HG02852 (cell line): ENCODE results near the gene DUSP28.
"Not testable (repeated sequence)": the region's sequence is repeated elsewhere in the genome, so short reads cannot be mapped to it uniquely, and the experiment has no call there.

Source experiments
- ATAC-seq: cut with Tn5 transposase; IDR thresholded peaks from one replicate; pipeline ENCODE4 v1.9.1; 2021; ENCODE audit warnings: mild to moderate bottlenecking, moderate library complexity; ENCODE audit not compliant: unreplicated experiment

DUSP28 gene

DNA sequence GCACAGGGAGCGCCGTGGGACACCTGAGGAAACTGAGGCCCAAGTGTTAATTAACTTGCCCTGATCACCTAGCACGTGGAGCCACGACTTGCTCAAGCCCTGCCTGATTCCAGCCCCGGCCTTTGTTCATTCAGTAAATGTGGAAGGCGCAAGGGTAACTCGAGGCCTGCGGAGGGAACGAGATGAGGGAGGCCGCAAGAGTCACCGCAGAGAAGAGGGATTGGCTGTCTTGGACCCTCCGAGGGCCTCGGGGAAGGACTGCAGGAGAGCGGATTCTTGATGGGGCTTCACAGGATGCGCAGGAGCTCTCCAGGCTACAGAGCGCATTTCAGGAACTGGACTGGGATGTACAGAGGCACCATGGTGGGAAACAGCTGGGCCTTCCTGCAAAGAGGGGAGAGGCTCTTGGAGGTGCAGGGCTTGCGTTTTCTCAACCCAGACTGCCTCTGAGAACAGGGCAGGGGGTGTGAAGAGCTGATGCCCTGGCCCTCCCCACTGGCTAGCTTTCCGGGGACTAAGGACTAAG lies 1.9 kb upstream of the DUSP28 start:
- ATAC-seq = no peak

DNA sequence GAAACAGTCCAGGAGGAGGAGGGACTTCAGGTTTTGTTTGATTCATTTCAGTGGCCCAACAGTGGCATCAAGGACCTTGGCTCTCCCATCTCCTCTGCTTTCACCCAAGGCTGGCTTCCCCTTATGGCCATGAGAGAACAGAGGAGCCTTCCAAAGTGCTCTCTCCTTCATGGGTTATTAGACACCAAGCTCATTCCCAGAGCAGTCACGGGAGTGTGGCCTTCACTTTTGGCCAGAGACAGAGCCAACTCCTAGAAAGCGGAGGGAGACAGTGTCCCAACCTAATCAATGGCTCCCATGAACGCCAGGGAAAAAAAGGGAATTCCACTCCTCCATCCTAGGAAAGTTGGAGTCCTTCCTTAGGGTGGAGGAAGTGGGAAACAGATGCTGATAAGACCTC lies 871 bp upstream of the DUSP28 start:
- no peak for ATAC-seq

DNA sequence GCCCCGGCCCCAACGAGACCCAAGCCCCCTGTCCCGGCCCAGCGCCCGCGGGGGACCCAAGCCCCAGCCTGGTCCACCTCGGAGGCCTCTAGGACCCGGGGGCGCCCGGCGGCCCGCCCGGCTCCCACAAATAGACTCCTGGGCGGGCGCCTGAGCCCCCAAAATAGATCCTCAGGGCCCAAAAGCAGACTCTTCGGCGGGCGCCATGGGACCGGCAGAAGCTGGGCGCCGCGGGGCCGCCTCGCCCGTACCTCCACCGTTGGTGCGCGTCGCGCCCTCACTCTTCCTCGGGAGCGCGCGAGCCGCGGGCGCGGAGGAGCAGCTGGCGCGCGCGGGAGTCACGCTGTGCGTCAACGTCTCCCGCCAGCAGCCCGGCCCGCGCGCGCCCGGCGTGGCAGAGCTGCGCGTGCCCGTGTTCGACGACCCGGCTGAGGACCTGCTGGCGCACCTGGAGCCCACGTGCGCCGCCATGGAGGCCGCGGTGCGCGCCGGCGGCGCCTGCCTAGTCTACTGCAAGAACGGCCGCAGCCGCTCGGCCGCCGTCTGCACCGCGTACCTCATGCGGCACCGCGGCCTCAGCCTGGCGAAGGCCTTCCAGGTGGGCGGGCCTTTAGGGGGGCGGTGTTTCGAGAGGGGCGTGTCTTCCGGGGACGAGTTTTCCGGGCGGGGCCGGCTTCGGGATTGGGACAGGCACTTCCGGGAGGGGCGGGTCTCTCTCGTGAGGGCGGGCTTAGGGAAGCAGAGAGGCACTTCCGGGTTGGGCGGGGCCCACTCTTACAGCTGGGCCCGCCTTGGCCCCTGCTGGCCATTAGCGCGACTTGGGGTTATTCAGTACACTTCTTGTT lies 545 bp downstream of the DUSP28 start:
- ATAC-seq = peak; percentile 54

DNA sequence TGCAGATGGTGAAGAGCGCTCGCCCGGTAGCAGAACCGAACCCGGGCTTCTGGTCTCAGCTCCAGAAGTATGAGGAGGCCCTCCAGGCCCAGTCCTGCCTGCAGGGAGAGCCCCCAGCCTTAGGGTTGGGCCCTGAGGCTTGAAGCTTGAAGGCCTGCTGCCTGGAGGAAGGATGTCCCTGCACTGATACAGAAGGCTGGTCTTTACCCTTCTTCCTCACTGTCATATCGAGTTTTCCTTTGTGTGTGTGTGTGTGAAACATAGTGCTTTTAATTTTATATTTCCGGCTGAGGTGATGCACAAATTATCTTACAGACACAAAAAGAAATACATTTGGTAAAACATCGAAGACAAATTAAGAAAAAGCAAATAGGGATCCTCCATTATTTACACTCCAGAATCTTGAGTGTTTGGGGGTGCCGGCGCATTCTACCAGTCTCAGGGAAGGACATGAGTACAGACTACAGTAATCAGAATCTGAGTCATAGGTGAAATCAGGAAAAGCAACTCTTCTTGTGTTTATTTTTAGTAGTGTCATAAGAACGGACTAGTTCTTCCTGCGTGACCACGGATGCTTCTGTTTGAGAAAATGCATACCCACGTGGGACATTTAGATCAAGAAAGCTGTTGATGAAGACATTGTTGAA lies 1.3 kb downstream of the DUSP28 start:
- peak; percentile 2 for ATAC-seq

DNA sequence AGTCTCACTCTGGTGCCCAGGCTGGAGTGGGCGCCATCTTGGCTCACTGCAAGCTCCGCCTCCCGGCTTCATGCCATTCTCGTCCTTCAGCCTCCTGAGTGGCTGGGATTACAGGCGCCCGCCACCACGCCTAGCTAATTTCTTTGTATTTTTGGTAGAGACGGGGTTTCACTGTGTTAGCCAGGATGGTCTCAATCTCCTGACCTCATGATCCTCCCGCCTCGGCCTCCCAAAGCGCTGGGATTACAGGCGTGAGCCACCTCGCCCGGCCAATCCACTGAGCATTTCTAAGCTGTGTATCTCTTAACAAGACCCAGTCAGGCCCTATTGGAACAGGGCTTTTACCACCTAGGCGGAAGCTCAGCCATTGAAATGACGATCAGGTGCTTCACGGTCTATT lies 3.1 kb downstream of the DUSP28 start:
- ATAC-seq = not testable (repeated sequence)

DNA sequence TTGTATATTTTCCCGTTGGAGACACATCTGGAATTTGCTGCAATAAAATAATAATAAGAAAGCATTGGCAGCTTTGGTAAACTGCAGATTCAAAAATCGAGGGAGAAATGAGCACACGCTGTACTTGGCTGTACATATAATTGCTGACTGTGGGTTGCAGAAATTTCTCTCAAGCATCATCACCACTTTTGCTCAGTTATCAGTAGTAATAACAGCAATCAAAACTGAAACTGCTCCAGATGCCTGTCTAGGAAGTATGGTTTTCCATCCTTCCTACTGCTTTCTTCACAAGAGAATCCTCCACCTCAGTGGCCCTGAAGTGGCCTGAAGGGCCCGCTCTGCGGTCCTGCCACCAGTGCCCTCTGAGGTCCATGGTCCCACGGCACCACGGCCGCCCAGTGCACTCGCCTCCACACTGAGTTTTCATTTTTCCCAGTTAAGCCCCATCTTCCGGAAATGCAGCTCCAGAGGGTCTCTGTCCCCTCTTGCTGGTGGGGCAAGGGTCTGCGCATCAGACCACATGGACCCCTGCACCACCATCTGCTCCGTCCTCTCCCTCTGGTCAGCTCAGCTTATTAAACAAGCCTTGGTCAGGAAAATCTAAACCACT lies 3.9 kb downstream of the DUSP28 start:
- no peak for ATAC-seq

DNA sequence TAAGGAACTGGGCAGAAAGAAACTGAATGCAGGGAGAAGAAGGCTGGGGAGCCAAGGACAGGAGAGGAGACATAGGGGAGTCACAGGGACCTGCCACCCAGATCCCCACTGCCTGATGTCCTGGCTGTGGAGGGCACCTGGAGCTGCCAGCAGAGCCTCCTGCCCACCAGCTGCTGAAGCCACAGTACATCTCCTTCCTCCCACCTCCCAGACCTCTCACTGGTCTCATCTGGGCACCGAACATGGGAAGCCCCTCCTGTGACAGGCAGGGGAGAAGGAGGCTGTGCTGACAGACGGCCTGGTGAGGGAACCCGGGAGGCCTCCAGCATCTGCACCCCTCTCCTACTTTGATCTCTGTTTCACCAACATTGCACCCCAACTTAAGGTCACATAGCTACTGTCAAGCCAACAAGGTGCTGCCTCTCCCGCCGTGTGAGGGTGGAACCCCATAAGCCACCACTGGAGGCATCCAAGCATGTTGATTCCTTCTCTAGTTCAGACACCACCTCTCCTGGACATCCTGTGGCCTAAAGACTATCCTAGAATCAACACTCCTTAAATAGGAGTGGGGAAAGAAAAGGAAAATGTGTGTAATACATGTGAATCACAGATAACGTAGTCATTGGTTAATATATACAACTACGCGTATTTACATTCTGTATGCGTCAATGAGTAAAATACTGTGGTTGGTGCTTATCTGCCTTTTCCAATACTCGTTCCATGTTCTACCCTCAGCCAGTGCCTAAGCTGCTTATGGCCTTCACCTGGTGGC lies 4.6 kb downstream of the DUSP28 start:
- no peak for ATAC-seq

DNA sequence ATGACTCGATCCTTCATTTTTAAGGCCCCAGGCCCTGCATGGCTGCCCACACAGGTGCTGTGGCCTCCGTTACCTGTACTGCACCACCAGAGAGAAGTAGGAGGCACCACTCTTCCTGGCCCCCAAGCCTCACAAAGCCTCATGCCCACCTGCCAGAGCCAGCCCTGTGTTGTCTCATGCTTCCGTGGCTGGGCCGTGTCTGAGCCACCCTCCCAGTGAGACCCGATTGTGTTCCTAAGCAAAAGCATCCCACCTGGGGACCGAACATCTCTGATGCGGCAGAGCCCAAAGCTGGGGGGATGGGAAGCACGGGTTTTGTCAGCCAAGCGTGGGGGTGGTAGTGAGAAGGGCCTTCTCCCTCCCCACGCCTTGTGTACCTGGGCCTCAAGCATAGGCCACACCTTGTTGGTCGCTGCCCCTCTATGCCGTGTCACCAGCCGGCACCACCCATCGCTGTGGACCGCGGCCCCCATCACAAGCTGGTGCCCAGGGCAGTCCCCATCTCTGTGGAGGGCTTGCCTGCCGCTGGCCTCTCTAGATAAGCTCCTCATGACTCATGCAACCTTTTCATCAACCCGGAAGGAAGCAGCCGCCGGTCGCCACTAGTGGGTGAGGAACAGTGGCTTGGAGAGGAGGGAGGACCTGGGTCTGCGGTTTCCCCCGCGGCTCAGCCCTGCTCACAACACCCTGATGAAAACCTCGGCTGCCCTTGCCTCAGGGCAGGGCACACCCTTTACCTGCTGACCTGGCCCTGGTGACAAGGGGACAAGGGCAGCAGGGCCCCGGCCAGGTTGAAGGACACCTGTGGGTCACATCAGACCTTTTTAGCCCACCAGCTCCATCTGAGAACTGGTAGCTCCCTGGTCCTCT lies 5.4 kb downstream of the DUSP28 start:
- ATAC-seq = peak; percentile 32

DNA sequence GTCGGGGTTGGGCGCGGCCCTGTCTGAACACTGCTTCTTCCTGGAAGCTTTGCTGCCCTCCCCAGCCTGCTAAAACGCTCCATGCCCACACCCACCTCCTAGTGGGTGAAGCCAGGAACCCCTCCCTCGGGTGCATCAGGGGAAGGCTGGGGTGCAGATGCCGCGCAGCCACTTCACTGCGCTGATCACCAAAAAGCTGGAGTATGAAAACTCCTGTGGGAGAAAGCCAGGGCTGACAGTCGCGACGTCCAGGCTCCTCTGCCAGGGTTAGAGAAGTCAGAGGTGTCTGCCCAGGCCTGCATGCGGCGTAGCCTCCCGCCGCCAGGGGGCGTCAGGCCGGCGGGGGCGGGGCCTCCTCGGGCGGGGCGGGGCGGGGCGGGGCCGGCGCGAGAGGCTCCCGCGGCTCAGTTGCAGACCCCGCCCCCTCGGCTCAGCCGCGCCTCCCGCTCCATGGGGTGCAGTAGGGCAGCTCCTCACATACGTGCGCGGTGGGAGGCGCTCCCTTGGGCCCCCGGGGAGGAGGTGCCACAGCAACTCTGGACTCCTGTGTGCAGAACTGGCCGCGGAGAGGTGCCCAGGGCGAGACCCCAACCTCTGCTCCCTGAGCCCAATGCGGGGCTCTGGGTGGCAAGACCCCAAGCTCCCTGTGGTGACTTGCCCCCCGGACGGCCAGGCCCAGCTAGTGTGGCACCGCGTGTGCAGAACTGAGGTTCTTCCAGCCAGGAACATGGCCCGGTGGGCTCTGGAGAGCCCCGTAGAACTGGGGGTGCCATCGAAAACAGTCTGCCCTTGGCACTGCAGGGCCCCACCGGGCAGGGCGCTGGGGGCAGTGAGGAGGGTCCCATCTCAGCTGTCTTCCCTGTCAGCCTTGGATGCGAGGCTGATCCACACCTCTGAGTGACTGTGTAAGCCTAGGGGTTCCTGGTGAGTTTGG lies 6.3 kb downstream of the DUSP28 start:
- peak; percentile 53 for ATAC-seq

DNA sequence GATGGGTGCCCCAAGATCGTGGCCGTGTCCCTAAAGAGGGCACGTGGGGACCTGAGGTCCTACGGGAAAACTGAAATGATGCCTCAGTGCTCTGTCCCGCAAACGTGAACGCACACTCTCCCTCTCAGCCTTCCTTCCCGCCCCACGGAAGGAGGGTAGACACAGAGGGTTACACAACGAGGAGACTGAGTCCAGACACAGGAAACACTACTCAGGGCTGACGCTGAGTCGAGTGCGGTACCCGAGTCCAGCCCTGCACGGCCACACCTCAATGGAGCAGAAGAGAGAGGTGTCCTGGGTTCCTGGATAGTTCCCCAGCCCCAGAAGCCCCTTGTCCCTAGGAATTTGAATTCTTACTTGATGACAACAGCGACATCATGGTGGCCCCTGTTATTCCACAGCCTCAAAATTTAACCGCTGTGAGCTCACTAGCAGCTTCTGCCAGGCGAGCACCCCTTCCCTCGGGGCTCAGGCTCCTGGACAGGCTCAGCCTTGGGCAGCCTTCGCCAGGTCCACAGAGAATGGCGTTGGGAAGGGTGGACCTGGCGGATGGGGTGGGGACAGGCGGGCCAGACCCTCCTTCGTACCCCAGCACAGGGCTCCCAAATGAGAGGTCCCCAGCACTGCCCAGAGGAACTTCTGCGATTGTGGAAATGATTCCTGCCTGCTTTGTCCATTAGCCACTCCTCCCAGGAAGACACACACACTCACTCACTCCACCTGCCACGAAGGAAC lies 7.1 kb downstream of the DUSP28 start:
- no peak for ATAC-seq

DNA sequence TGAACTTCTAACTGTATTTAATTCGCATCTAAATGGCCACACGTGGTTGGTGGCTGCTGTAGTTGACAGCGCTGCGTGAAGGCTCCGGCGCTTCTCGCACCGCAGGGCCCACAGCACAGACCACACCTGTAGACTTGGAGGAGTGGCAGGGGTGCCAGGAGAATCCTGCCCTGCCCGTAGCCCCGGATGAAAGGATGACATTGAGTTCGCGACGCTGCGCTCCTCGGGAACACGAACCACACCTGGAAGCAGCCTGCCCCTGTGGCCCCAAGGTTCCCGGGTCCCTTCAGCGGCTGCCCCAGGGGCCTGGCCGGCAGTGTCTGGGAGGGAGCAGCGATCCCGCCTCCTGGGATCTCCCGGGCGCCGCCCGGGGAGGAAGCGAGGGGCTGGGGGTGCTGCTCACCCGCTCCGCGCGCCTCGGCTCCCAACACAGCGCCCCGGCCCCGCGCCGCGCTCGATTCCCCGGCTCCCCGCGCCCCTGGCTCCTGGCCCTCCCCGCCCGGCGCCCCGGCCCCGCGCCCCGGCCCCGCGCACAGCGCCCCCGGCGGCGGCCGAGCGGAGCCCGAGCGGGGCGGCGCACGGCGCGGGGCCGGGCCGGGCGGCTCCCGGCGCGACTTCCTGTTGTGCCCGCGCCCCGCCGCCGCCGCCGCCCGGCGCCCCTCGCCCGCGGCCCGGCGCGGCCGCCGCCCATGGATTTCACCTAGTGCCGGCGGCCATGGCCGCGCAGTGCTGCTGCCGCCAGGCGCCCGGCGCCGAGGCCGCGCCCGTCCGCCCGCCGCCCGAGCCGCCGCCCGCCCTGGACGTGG lies 7.9 kb downstream of the DUSP28 start, which contains the start of gene RNPEPL1:
RNPEPL1 (plus strand) TSS at position 613 of the 806 bp plus-strand sequence; CDS start at position 716, 103 bp downstream.
- peak; percentile 31 for ATAC-seq

DNA sequence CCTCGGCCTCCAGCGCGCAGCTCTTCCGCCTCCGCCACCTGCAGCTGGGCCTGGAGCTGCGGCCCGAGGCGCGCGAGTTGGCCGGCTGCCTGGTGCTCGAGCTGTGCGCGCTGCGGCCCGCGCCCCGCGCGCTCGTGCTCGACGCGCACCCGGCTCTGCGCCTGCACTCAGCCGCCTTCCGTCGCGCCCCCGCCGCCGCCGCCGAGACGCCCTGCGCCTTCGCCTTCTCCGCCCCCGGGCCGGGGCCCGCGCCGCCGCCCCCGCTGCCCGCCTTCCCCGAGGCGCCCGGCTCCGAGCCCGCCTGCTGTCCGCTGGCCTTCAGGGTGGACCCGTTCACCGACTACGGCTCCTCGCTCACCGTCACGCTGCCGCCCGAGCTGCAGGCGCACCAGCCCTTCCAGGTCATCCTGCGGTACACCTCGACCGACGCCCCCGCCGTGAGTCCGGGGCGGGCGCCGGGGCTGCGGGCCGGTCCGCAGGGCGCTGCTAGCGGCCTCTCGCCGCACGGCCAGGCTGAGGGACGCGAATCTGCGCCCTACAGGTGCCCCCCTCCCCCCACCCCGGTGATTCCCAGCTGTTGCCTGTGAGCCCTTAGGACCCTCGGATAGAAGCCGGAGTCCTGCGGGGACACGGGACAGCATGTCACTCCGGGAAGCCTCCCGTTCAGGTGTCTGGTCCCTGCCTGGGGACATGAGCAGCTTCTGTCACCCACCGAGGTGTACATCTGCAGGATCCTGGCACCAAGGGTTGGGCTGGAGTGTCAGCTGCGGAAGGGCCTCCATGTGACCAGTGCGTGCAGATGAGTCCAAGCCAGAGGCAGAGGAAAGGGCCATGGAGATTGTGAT lies 8.7 kb downstream of the DUSP28 start:
- peak; percentile 16 for ATAC-seq

DNA sequence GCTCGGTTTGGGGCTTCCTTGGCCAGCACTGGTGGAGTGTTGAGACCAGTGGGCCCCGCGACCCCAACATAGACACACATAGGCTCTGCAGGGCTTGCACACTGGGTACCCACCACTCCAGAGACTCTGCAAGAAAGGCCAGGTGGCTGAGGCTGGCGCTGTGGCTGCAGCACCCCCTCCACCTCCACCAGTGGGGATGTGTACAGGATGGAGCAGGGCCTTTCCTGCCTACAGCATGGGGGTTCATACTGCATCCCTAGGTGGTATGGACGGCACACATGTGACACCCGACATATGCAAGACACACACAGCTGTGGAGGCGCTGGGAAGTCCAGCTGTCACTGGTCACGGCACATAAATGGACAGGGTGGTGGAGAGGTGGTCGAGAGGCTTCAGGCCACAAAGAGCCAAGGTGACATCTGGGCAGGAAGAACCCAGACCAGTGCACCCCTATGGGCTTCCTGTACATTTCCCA lies 9.4 kb downstream of the DUSP28 start:
- no peak for ATAC-seq

DNA sequence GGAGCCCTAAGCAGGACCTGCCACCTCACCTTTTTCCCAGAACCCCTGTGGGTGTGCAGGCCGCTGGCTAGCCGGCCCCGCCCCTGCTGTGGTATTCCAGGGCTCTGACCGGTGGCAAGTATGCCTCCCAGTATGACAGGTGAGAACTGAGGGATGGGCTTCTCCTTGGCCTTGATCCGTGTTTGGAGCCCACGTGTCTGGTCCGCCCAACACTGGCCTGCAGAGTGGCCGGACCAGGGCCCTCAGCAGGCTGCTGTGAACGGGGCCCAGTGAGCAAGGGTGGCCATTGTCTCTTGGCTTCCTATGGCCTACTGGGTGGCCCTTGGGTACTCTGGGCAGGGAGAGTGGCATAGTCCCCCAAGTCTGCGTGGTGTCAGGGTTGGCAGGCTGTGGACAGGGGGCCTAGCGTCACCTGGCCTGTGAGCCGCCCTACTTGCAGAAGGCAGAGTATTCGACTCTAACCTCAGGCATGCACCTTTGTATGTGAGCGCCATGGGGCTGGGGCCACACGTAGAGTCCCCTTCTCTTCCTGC lies 9.9 kb downstream of the DUSP28 start:
- no peak for ATAC-seq

DNA sequence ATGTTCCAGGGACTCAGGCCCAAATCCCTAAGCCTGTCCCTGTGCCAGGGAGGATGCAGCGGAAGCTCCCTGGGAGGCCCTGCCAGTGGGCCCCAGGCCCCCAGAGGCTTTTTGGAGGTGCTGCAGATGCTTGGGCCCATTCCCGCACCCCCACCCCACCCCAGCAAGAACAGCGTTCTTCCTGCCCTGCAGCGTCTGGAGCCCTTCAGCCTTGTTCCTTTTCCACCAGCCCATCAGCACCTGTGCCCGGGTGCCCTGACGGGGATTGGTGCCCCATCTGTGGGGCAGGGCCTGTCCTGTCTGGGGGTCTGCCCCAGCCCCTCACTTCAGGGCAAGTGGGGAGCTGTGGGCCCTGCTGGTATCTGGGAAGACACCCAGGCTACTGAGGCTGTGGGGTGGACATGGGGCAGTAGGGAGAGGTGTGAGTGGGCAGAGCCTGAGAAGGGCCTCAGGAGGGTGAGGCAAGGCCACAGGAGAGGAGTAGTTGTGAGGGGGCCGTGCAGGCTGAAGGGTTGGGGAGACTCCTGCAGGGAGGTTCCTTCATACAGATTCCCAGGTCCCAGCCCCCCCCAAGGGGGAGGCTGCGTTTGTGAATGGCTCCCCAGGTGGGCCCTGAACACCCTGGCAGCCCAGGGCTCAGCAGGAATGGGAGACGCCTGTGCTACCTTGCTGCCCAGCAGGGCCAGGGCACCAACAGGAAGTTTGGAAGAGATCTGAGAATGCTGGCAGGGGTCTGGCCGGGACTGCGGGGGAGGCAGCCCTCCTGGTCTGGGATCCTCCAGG lies 10.6 kb downstream of the DUSP28 start:
- no peak for ATAC-seq
